HG02759 (cell line): ENCODE measurements around the gene RNU6-9.
"Not testable (repeated sequence)": the region's sequence is repeated elsewhere in the genome, so short reads cannot be mapped to it uniquely, and the experiment has no call there.

Experiments
- ATAC-seq: cut with Tn5 transposase; IDR thresholded peaks from one replicate; pipeline ENCODE4 v1.9.1; 2021; ENCODE audit warnings: mild to moderate bottlenecking, moderate library complexity; ENCODE audit not compliant: unreplicated experiment

The RNU6-9 gene

GRCh38 chr19:892894-893689 is at the start of gene RNU6-9, which contains the start of gene MED16:
Gene RNU6-9, plus strand, starts transcription at chr19:893484.
Gene MED16, minus strand, starts transcription at chr19:893187. Its CDS starts 2,056 bp downstream, at chr19:891131.
- ATAC-seq, result peak; percentile 85

GRCh38 chr19:843836-844545 is 49.3 kb upstream of the RNU6-9 start:
- no peak for ATAC-seq

GRCh38 chr19:844546-844971 is 48.7 kb upstream of the RNU6-9 start:
- ATAC-seq, result no peak

- ATAC-seq, result no peak
Observed at GRCh38 chr19:845707-846521, 47.4 kb upstream of the RNU6-9 start.

- no peak for ATAC-seq
Observed at GRCh38 chr19:848386-848921, 44.8 kb upstream of the RNU6-9 start.

- ATAC-seq, result not testable (repeated sequence)
Observed at GRCh38 chr19:849195-849594, 44.1 kb upstream of the RNU6-9 start.

GRCh38 chr19:850221-850978 is 42.9 kb upstream of the RNU6-9 start:
- ATAC-seq, result no peak

GRCh38 chr19:850979-851335 is 42.3 kb upstream of the RNU6-9 start:
- ATAC-seq, result no peak

- no peak for ATAC-seq
Observed at GRCh38 chr19:852136-853013, 40.9 kb upstream of the RNU6-9 start, which contains the start of gene ELANE. Gene ELANE, plus strand, starts transcription at chr19:852303. Its CDS starts 26 bp downstream, at chr19:852329.

GRCh38 chr19:853014-853585 is 40.2 kb upstream of the RNU6-9 start:
- no peak for ATAC-seq

- not testable (repeated sequence) for ATAC-seq
Observed at GRCh38 chr19:853614-854220, 39.6 kb upstream of the RNU6-9 start.

- no peak for ATAC-seq
Observed at GRCh38 chr19:854549-854948, 38.7 kb upstream of the RNU6-9 start.

GRCh38 chr19:855142-855541 is 38.1 kb upstream of the RNU6-9 start:
- ATAC-seq, result no peak

- no peak for ATAC-seq
Observed at GRCh38 chr19:855566-856120, 37.6 kb upstream of the RNU6-9 start.

GRCh38 chr19:858284-858683 is 35.0 kb upstream of the RNU6-9 start:
- ATAC-seq, result no peak

GRCh38 chr19:858868-859843 is 34.1 kb upstream of the RNU6-9 start, which contains the start of gene CFD:
Gene CFD, plus strand, starts transcription at chr19:859664. Its CDS starts 26 bp downstream, at chr19:859690.
- ATAC-seq, result no peak
